C1 segment of cervical spinal cord (tissue), 14 donors: Measurements from ENCODE around the gene TMEM163.
A peak's percentile ranks its signal among the peaks of the same experiment; 100 is the strongest.

Experiments
- DNase-seq, 14 donors: peaks; one replicate each; lab custom pipeline; 2025; lab: John Stamatoyannopoulos, UW

The TMEM163 gene

DNA sequence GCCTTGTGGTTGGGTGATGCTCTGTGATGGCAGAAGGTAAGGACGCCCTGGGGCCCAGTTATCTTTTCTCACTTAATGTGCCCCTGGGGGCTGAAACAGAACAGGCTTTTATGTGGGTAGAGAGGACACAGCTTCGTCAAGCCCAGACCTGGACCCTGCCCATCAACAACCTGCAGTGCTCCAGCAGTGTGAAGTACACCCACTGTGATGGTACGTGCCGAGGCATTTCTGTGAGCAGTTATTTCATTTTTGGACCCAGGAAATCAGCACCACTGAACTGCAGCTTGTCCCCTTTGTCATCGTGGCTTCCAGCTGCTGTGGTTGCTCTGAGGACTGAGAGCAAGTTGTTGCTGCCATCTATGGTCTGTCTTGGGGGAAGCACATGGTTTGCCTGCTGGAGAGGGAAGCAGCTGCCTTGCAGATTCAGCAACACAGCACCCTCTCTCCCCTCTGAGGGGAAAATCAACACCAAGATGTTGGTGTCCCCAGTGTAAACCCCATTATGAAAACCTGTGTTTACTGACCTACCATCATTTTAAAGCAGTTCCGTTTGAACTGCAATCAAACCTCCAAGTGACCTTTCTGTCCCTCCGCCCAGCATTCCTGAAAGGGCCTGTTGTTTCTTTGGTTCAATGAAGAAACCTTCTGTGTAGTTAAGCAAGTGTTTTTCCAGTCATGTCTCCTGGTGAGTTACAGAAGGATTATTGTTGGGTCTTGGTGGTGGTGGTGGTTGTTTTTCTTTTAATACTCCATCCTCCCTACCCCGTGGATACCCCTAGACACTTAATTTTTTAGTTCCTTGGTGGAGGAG lies 306.8 kb downstream of the TMEM163 start:
- peak in 12 of 14 donors; percentile 59 to 90 (median 74) for DNase-seq

DNA sequence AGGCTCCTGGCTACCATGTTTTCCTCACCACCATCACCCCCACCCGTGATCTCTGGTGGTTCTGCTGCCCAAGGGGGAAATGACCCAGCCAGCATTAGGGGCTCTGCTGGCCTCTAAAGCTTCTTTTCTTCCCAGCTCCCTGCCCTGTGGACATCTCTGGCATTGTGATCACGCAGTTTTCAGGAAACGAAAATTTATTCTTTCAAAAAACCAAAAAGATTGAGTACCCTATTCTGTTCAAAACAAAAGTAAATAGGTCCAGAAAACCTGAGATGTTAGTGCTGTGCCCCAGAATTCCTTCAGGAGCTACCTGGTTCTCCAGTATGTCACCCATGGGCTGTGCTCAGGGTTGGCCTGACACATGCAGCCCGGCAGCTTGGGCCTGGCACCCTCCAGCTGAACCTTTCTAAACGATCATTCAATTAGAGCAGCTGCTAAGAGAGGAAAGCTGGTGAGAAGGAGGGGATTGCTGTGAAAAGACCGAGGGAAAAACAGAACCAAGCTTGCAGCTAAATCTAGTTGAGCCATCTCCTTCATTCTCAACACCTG lies 307.4 kb downstream of the TMEM163 start:
- peak in 3 of 14 donors; percentile 31 to 76 (median 43) for DNase-seq

DNA sequence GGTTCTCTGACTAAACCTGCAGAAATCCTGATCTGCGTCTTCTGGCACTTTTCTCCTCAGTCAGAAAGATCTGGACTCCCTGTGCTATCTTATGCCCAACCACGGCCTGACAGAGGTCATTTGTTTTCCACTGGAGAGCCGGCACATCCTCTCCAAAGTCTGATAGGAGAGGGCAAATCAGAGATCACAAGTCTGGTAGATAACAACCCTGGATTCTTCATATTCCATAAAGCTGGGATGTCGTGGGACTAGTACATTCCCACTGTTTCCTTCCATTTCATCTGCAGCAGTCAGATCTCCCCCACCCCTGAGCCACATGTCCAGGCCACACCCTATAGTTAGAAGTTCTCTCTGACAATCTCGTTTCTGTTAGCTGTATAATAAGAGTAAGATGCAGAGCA lies 308.0 kb downstream of the TMEM163 start:
- DNase-seq: peak in 2 of 14 donors; percentile 22 to 38

DNA sequence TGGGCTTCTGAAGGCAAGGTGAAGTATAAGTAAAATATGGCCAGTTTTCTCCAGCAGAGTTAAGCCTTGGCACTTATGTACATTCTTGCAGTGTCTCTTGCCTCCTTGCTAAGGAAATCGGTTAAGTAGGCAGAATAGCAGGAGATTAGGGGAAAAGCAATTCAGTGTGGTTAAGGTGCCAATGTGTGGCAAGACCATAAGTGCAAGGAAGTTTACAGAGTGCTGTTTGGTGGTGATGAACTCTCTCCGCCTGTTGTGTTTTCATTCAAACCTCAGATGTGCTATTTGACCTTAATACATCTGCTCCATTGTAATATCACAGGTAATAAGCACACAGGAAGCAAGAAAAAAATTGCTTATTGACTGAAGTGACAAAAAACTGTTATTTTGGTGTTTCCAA lies 308.8 kb downstream of the TMEM163 start:
- DNase-seq: no peak

DNA sequence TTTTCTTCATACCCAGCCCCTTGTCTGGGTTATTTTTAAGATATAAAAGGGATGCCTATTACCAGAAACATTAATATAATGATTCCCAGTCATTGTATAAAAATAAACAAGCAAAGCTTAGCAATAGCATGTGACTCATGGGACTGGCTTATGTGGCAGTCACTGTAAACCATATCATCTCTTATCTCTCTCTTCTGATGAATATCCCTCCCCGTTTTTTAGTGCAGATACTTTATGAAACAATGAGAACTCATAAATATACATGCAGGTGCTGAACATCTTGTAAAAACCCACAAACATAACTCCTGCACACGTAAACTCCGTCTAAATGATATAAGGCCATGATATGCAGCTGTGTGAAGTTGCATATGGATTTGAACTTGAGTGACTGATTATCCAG lies 310.0 kb downstream of the TMEM163 start:
- DNase-seq: no peak

DNA sequence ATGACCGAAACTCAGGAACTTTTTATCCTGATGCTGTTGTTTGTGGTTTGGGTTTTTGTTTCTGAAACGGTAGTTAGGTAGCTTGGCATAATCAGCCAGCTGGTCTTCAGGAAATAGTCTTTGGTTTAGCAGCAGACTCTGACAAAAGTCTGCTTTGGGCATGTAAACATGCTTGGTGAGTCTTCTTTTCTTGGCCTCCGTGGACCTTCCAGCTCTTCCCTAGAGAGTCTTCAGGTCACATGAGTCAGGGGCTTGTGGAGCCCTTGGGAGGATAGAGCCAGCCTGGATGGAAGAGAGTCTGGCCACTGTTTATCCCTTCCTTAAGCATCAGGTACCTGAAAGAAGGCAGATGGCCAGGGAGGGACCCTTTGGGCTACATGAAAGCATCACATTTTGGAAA lies 310.4 kb downstream of the TMEM163 start:
- no peak for DNase-seq

DNA sequence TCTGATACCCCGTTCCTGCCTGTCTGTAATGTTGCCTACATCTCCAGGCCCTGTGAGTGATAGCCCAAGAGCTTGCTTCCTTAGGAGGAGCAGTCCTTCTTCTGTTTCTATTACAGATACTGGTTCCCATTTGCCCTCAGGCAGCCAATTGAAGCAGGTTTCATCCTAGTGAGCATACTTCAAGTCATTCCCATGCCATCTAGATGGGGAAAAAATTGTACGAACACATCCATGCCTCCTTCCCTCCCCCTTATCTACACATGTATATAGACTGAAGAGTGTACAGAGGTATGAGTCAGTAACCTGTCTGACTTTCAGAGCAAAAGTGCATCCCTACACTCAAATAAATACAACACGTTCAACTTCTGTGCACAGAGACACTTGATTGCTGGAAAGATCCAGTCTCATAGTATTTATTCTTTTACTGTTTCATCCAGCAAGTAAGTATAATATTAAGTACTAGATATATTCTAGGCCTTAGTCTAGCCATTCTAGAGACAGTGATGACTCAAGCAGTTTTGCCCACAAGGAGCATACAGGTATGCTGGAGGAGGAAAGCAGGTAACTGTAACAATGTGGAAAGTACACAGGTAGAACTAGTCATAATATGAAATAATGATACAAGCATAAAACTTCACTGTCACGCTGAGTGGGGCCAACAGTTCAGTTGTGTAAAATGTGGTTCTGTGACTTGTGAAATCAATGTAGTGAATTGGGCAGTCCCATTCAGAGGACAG lies 311.5 kb downstream of the TMEM163 start:
- no peak for DNase-seq

DNA sequence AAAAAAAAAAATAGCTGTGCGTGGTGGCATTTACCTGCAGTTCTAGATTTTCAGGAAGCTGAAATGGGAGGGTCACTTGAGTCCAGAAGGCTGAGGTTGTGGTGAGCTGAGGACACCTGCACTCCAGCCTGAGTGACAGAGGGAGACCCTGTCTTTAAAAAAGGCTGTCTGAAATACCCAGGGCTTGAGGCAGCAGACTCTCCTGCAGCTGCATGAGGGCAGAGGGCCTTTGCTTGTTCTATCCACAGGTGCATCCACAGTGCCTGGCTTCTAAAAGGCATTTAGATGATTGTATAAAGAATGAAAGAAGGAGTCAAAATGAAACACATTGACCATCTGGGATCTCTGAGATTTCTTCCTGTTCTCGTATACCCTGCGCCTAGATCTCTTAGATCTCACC lies 312.1 kb downstream of the TMEM163 start:
- no peak for DNase-seq

DNA sequence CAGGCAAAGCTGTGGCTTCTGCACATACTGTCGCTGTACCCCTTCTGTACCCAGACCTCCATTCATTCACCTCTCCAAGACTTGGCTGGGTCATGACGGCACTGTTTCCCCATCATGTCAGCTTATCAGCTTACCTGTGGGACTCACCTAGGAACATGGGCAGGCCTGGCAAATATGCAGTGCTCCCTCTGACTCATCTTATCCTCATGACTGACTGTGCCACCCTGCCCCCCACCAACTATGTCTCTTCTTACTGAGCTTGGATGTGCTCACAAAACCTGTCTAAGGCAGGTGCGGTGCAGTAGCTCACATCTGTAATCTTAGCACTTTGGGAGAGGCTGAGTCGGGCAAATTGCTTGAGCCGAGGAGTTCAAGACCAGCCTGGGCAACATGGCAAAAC lies 312.5 kb downstream of the TMEM163 start:
- DNase-seq: no peak
